Smooth muscle cell (in vitro differentiated cells): ENCODE measurements around the gene RCN2. TPM values are rescaled to one million over a fixed set of nuclear protein-coding genes. Genes with fewer than 3 reads are reported as not detected.

Source experiments
- DNase-seq: peaks from one replicate; lab custom pipeline; 2025; ENCODE audit not compliant: unreplicated experiment; lab: John Stamatoyannopoulos, UW
- H2AFZ ChIP-seq: fragments of 200-600 bp; sonication (generic); 2 replicates; pipeline ENCODE4 v1.6.0; 2016; ENCODE audit warnings: antibody characterized with exemption, low read depth, mild to moderate bottlenecking
- H3F3A ChIP-seq: fragments of 200-600 bp; sonication (generic); 2 replicates; pipeline ENCODE4 v1.6.0; 2017; ENCODE audit warnings: antibody characterized with exemption, low read depth
- H3K27ac ChIP-seq: fragments of 200-600 bp; sonication (generic); 2 replicates; pipeline ENCODE4 v1.5.1; 2016; ENCODE audit warnings: low read depth, mild to moderate bottlenecking
- H3K27me3 ChIP-seq: fragments of 200-600 bp; sonication (generic); 2 replicates; pipeline ENCODE4 v1.6.1; 2016; ENCODE audit warnings: low read depth, mild to moderate bottlenecking
- H3K36me3 ChIP-seq: fragments of 200-600 bp; sonication (generic); 2 replicates; pipeline ENCODE4 v1.5.1; 2016; ENCODE audit warnings: low read depth
- H3K4me1 ChIP-seq: fragments of 200-600 bp; sonication (generic); 2 replicates; pipeline ENCODE4 v1.5.1; 2016; ENCODE audit warnings: low read depth
- H3K4me2 ChIP-seq: fragments of 200-600 bp; sonication (generic); 2 replicates; pipeline ENCODE4 v1.6.0; 2016; ENCODE audit warnings: mild to moderate bottlenecking
- H3K4me3 ChIP-seq: fragments of 200-600 bp; sonication (generic); 2 replicates; pipeline ENCODE4 v1.5.1; 2016; ENCODE audit warnings: mild to moderate bottlenecking
- H3K79me2 ChIP-seq: fragments of 200-600 bp; sonication (generic); 2 replicates; pipeline ENCODE4 v1.6.0; 2016; ENCODE audit warnings: low read depth, mild to moderate bottlenecking
- H3K9ac ChIP-seq: fragments of 200-600 bp; sonication (generic); 2 replicates; pipeline ENCODE4 v1.6.0; 2016; ENCODE audit warnings: low read depth
- H3K9me3 ChIP-seq: fragments of 200-600 bp; sonication (generic); replicated peaks from 2 replicates; pipeline ENCODE4 v1.5.1; 2016; ENCODE audit warnings: low read depth
- H4K20me1 ChIP-seq: fragments of 200-600 bp; sonication (generic); 2 replicates; pipeline ENCODE4 v1.6.0; 2016; ENCODE audit warnings: low read depth
- CTCF ChIP-seq: fragments of 200-600 bp; sonication (generic); IDR thresholded peaks from 2 replicates; pipeline ENCODE4 v1.5.1; 2017; ENCODE audit warnings: borderline replicate concordance, mild to moderate bottlenecking, antibody characterized with exemption; ENCODE audit not compliant: insufficient read depth, poor library complexity, severe bottlenecking
- WGBS: methylation state at CpG from one replicate; pipeline ENCODE4 v1.1.7; 2016; ENCODE audit warnings: low lambda C conversion rate; 5-methylcytosine and 5-hydroxymethylcytosine counted together
- polyA plus RNA-seq: library from polyadenylated mRNA; unstranded; fragments of >200 nt; fragmentation: Nextera tagmentation; extraction: Ambion mirVana; gene quantifications from 2 replicates; pipeline ENCODE4 v1.2.1, GENCODE V29; 2016
- total RNA-seq: library from RNA; depleted of rRNA; stranded (reverse); fragments of >200 nt; gene quantifications from 2 replicates; pipeline ENCODE4 v1.2.3, GENCODE V29; 2014

RCN2 gene
- total and polyA plus RNA-seq, 2 experiments from 2014 or later: 190 to 200 TPM

- H3K27me3 ChIP-seq: no peaks in the 10 kb centered on the region
- H3F3A ChIP-seq: no peaks in the 10 kb centered on the region
- H3K4me1 ChIP-seq: peaks cover 11% of the 10 kb centered on the region
- no peak overlapping the region for H2AFZ ChIP-seq
- H3K27ac ChIP-seq: no peak overlapping the region
- no peak for DNase-seq
- no peak overlapping the region for H3K4me3 ChIP-seq
- no peak for TF ChIP-seq CTCF
- no peaks in the 10 kb centered on the region for H3K9me3 ChIP-seq
- 99% methylated on average over 3 of the region's 3 CpGs for WGBS
- H3K9ac ChIP-seq: no peak overlapping the region
- H3K79me2 ChIP-seq: peaks cover 19% of the 10 kb centered on the region
- peaks cover 17% of the 10 kb centered on the region for H4K20me1 ChIP-seq
- H3K4me2 ChIP-seq: no peak overlapping the region
- H3K36me3 ChIP-seq: no peaks in the 10 kb centered on the region
These were observed 5.1 kb downstream of the RCN2 start for GRCh38 chr15:76936671-76937070.

DNA sequence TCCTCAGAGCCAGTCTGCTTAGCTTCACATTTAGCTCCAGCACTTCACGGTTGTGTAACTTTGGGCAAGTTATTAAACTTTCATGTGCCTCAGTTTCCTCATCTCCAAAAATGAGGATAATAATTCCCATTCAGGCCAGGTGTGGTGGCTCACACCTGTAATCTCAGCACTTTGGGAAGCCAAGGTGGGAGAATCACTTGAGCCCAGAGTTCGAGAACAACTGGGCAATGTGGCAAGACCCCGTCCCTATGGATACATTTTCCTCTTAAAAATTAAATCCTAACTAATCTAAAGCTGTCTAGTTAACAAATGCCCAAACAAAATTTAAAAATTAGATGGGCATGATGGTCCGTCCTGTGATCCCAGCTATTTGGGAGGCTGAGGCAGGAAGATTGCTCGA is 7.2 kb downstream of the RCN2 start:
- H3K79me2 ChIP-seq: peaks cover 2% of the 10 kb centered on the region
- H3F3A ChIP-seq: no peaks in the 10 kb centered on the region
- TF ChIP-seq CTCF: no peak
- no peak overlapping the region for H3K9ac ChIP-seq
- H3K4me3 ChIP-seq: no peak overlapping the region
- H2AFZ ChIP-seq: no peak overlapping the region
- H3K27me3 ChIP-seq: no peaks in the 10 kb centered on the region
- H3K4me2 ChIP-seq: no peak overlapping the region
- H3K36me3 ChIP-seq: no peaks in the 10 kb centered on the region
- 99% methylated on average over 5 of the region's 5 CpGs for WGBS
- H3K9me3 ChIP-seq: no peaks in the 10 kb centered on the region
- H3K4me1 ChIP-seq: no peaks in the 10 kb centered on the region
- peaks cover 17% of the 10 kb centered on the region for H4K20me1 ChIP-seq
- DNase-seq: no peak
- no peak overlapping the region for H3K27ac ChIP-seq

DNA sequence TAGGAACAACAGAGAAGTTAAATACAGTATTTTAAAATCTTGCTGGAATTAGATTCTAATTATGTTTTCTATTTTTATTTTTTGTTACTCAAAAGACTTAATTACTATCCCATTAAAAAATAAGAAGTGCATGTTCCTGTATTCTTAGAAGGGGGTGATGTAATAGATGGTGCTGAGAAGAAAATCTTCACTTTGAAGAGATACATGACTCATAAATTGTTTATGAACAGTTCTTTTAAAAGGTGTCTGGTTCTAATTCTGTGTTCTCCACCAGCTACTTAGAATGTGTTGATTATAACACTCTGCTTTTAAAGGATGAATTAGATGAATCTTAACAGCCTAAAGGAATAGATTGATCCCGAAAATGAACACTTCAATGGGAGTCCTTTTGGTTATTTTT is 8.2 kb downstream of the RCN2 start:
- WGBS: 0% methylated on average over 1 of the region's 1 CpG
- Histone ChIP-seq H3K9me3 (no peaks in the 10 kb centered on the region), H2AFZ (no peak overlapping the region), H4K20me1 (peaks cover 17% of the 10 kb centered on the region), H3F3A (no peaks in the 10 kb centered on the region), H3K36me3 (no peaks in the 10 kb centered on the region), H3K27me3 (no peaks in the 10 kb centered on the region), H3K27ac (no peak overlapping the region), H3K4me1 (no peaks in the 10 kb centered on the region), H3K79me2 (no peaks in the 10 kb centered on the region), H3K4me3 (no peak overlapping the region), H3K4me2 (no peak overlapping the region), H3K9ac (no peak overlapping the region)
- no peak for TF ChIP-seq CTCF
- DNase-seq: no peak

DNA sequence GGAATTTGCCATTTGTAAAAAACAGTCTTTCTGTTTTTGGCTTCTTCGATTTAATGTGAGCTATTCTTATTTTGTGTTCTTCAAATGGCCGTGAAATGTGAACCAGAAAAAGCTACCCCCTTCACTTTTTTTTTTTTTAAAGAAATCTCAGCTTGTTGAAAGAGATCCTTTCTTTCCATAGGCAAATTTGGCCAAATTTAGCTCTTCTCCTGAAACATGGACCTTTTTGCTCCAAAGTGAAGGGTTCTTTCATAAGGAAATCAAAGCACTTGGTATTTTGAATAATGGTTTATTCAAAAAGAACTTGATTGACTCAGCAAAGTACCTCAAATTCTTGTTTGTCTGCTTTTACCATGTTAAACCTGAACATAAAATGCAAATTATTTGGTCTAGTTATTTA is 10.1 kb downstream of the RCN2 start:
- DNase-seq: no peak
- no peaks in the 10 kb centered on the region for H3K9me3 ChIP-seq
- no peak overlapping the region for H3K9ac ChIP-seq
- H3K36me3 ChIP-seq: no peaks in the 10 kb centered on the region
- no peaks in the 10 kb centered on the region for H3K4me1 ChIP-seq
- H4K20me1 ChIP-seq: peaks cover 17% of the 10 kb centered on the region
- H3K4me3 ChIP-seq: no peak overlapping the region
- no peak overlapping the region for H3K4me2 ChIP-seq
- no peak overlapping the region for H3K27ac ChIP-seq
- 98% methylated on average over 2 of the region's 2 CpGs for WGBS
- TF ChIP-seq CTCF: no peak
- H2AFZ ChIP-seq: no peak overlapping the region
- H3K27me3 ChIP-seq: no peaks in the 10 kb centered on the region
- no peaks in the 10 kb centered on the region for H3F3A ChIP-seq
- no peaks in the 10 kb centered on the region for H3K79me2 ChIP-seq
